ENCODE measurements around the gene EHD1. TPM values are rescaled to one million over a fixed set of nuclear protein-coding genes. Genes with fewer than 3 reads are reported as not detected.

EHD1 gene
- total RNA-seq (2013) = 43.4 TPM
- polyA plus RNA-seq (100 to 1,000 TPM in 1 of 3 donors, 10 to 100 TPM in 2; 30.3 to 212 (median 48.4) TPM), polyA minus RNA-seq (196 and 218 TPM in 2 replicates), total RNA-seq (327 to 1,740 (median 528) reads per million in 11 experiments)

- H3K79me2 ChIP-seq (ENCODE audit: insufficient read depth, low read length) = peaks cover 44% of the 10 kb centered on the region
- WGBS (ENCODE audit: insufficient coverage) = 0% methylated on average over 63 of the region's 75 CpGs
These were observed at the start of gene EHD1 for GRCh38 chr11:64878494-64879243. Gene EHD1 (minus strand): TSS chr11:64878621. CDS start chr11:64878464, 157 bp downstream.

More at GRCh38 chr11:64878494-64879243, at the start of gene EHD1:
- Histone ChIP-seq H3K4me2 (replicated peaks; ENCODE audit: extremely low read depth, low read length, poor library complexity, severe bottlenecking) (peak within 1 kb of the TSS; percentile 100), H3K9me3 (replicated peaks in 1 of 2; ENCODE audit: control insufficient read depth in 1 of 2, insufficient read depth in 1 of 2, low read length in 2 of 2) (no peaks in the 10 kb centered on the region), H3K4me3 (replicated peaks in 1 of 3; ENCODE audit: low read depth in 2 of 3, low read length in 3 of 3) (peak within 1 kb of the TSS; percentile 72 to 100 (median 92)), H3K36me3 (replicated peaks in 1 of 2; ENCODE audit: control insufficient read depth in 1 of 2, insufficient read depth in 2 of 2, low read length in 2 of 2) (peaks cover 4 to 15% of the 10 kb centered on the region in 2 donors), H2AFZ (ENCODE audit: insufficient read depth, low read depth, low read length, poor library complexity, severe bottlenecking) (no peak within 1 kb of the TSS), H3K9ac (ENCODE audit: insufficient read depth, low read length, poor library complexity, severe bottlenecking) (peak within 1 kb of the TSS; percentile 92), H4K20me1 (ENCODE audit: insufficient read depth, low read length) (peaks cover 47% of the 10 kb centered on the region), H3K27me3 (ENCODE audit: control insufficient read depth in 2 of 2, insufficient read depth in 2 of 2, low read length in 2 of 2) (peaks cover 0 to 7% of the 10 kb centered on the region in 2 donors), H3K27ac (ENCODE audit: low read depth in 1 of 2, low read length in 2 of 2) (peak within 1 kb of the TSS; percentile 98 to 100), H3K4me1 (ENCODE audit: control insufficient read depth in 1 of 2, insufficient read depth in 2 of 2, low read length in 2 of 2) (peaks cover 64 to 69% of the 10 kb centered on the region in 2 donors)
- intact Hi-C loops (cut with micrococcal nuclease) = loop anchor here in 1 of 2 donors (1.0 kb wide), 1 partner anchor 8 kb away; no protein-coding TSS in a partner anchor
- Mint-ChIP-seq H3K4me1 (peaks cover 61% of the 10 kb centered on the region), H3K9me3 (peaks cover 0 to 5% (median 0%) of the 10 kb centered on the region in 7 donors), H3K27me3 (ENCODE audit: low read depth in 3 of 3) (peaks cover 0 to 20% (median 9%) of the 10 kb centered on the region in 3 donors), H3K27ac (peak within 1 kb of the TSS; percentile 99 to 100 (median 100)), H3K4me3 (peak within 1 kb of the TSS; percentile 96 to 100), H3K36me3 (peaks cover 27 to 32% of the 10 kb centered on the region in 2 donors)
- DNase-seq = peak; percentile 98 to 99 (median 99)
- peak; percentile 28 for TF ChIP-seq CTCF (IDR thresholded peaks at IDR 0.05)

Measured in CD14-positive monocyte (primary cell).